ENCODE results near the gene MARCHF3. TPM values are rescaled to one million over a fixed set of nuclear protein-coding genes. Genes with fewer than 3 reads are reported as not detected.
"Not testable (repeated sequence)": the region's sequence is repeated elsewhere in the genome, so short reads cannot be mapped to it uniquely, and the experiment has no call there.

The MARCHF3 gene
- total RNA-seq, 1 experiment from 2014 or later: 15.9 TPM

GRCh38 chr5:127061537-127061936, 31.2 kb upstream of the MARCHF3 start:
- H3K27me3 ChIP-seq (ENCODE audit: control insufficient read depth, insufficient read depth, low read length): no peaks in the 10 kb centered on the region
- no peaks in the 10 kb centered on the region for H3K36me3 ChIP-seq (replicated peaks; ENCODE audit: control insufficient read depth, insufficient read depth, low read length)
- H3K4me3 ChIP-seq (ENCODE audit: insufficient read depth, low read depth, low read length): no peak overlapping the region
- no peak for DNase-seq

GRCh38 chr5:127060470-127060985, 30.2 kb upstream of the MARCHF3 start:
- DNase-seq: no peak
- H3K4me3 ChIP-seq (ENCODE audit: insufficient read depth, low read depth, low read length): no peak overlapping the region
- H3K36me3 ChIP-seq (replicated peaks; ENCODE audit: control insufficient read depth, insufficient read depth, low read length): no peaks in the 10 kb centered on the region
- H3K27me3 ChIP-seq (ENCODE audit: control insufficient read depth, insufficient read depth, low read length): no peaks in the 10 kb centered on the region

GRCh38 chr5:127056896-127057295, 26.5 kb upstream of the MARCHF3 start:
- H3K36me3 ChIP-seq (replicated peaks; ENCODE audit: control insufficient read depth, insufficient read depth, low read length): no peaks in the 10 kb centered on the region
- no peak for DNase-seq
- H3K4me3 ChIP-seq (ENCODE audit: insufficient read depth, low read depth, low read length): no peak overlapping the region
- H3K27me3 ChIP-seq (ENCODE audit: control insufficient read depth, insufficient read depth, low read length): no peaks in the 10 kb centered on the region

- H3K4me3 ChIP-seq (ENCODE audit: insufficient read depth, low read depth, low read length): no peak overlapping the region
- H3K27me3 ChIP-seq (ENCODE audit: control insufficient read depth, insufficient read depth, low read length): no peaks in the 10 kb centered on the region
- no peaks in the 10 kb centered on the region for H3K36me3 ChIP-seq (replicated peaks; ENCODE audit: control insufficient read depth, insufficient read depth, low read length)
- no peak for DNase-seq
These were observed 25.7 kb upstream of the MARCHF3 start for GRCh38 chr5:127055880-127056653.

DNA sequence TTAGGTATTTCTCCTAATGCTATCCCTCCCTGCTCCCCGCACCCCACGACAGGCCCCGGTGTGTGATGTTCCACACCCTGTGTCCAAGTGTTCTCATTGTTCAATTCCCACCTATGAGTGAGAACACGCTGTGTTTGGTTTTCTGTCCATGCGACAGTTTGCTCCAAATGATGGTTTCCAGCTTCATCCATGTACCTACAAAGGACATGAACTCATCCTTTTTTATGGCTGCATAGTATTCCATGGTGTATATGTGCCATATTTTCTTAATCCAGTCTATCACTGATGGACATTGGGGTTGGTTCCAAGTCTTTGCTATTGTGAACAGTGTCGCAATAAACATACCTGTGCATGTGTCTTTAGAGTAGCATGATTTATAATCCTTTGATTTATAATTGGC, 23.2 kb upstream of the MARCHF3 start:
- DNase-seq; H3K27me3 ChIP-seq (ENCODE audit: control insufficient read depth, insufficient read depth, low read length); H3K4me3 ChIP-seq (ENCODE audit: insufficient read depth, low read depth, low read length); H3K36me3 ChIP-seq (replicated peaks; ENCODE audit: control insufficient read depth, insufficient read depth, low read length): not testable (repeated sequence)

GRCh38 chr5:127053049-127053448, 22.7 kb upstream of the MARCHF3 start:
- no peak overlapping the region for H3K4me3 ChIP-seq (ENCODE audit: insufficient read depth, low read depth, low read length)
- no peak for DNase-seq
- H3K27me3 ChIP-seq (ENCODE audit: control insufficient read depth, insufficient read depth, low read length): no peaks in the 10 kb centered on the region
- H3K36me3 ChIP-seq (replicated peaks; ENCODE audit: control insufficient read depth, insufficient read depth, low read length): no peaks in the 10 kb centered on the region

- no peaks in the 10 kb centered on the region for H3K27me3 ChIP-seq (ENCODE audit: control insufficient read depth, insufficient read depth, low read length)
- DNase-seq: no peak
- H3K36me3 ChIP-seq (replicated peaks; ENCODE audit: control insufficient read depth, insufficient read depth, low read length): no peaks in the 10 kb centered on the region
- no peak overlapping the region for H3K4me3 ChIP-seq (ENCODE audit: insufficient read depth, low read depth, low read length)
These were observed 21.2 kb upstream of the MARCHF3 start for GRCh38 chr5:127051591-127051990.

GRCh38 chr5:127046343-127047072, 16.1 kb upstream of the MARCHF3 start:
- no peak overlapping the region for H3K4me3 ChIP-seq (ENCODE audit: insufficient read depth, low read depth, low read length)
- no peaks in the 10 kb centered on the region for H3K27me3 ChIP-seq (ENCODE audit: control insufficient read depth, insufficient read depth, low read length)
- no peaks in the 10 kb centered on the region for H3K36me3 ChIP-seq (replicated peaks; ENCODE audit: control insufficient read depth, insufficient read depth, low read length)
- DNase-seq: no peak

DNA sequence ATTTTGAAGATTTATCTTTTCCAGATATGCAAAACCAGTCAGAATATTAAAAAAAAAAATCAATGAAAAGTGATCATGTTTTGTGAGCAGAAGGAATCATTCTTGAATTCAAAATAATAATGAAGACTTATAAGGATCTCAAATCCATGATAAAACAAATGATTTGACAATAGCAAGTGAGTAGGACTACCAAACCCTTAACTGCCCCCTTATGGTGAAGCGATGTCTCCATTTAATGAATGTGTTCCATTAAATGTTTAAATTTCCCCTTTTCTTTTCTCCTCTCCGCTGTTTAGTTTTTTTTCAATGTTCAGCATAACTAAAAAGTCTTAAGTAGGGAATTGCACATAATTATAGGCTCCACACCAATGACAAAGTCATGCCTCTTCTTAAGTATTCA, 12.2 kb upstream of the MARCHF3 start:
- Histone ChIP-seq H3K4me3 (ENCODE audit: insufficient read depth, low read depth, low read length) (no peak overlapping the region), H3K36me3 (replicated peaks; ENCODE audit: control insufficient read depth, insufficient read depth, low read length) (no peaks in the 10 kb centered on the region), H3K27me3 (ENCODE audit: control insufficient read depth, insufficient read depth, low read length) (no peaks in the 10 kb centered on the region)
- DNase-seq: no peak

- DNase-seq: no peak
- no peaks in the 10 kb centered on the region for H3K36me3 ChIP-seq (replicated peaks; ENCODE audit: control insufficient read depth, insufficient read depth, low read length)
- H3K27me3 ChIP-seq (ENCODE audit: control insufficient read depth, insufficient read depth, low read length): no peaks in the 10 kb centered on the region
- no peak overlapping the region for H3K4me3 ChIP-seq (ENCODE audit: insufficient read depth, low read depth, low read length)
These were observed 11.2 kb upstream of the MARCHF3 start for GRCh38 chr5:127041571-127041970.

- no peak overlapping the region for H3K4me3 ChIP-seq (ENCODE audit: insufficient read depth, low read depth, low read length)
- no peaks in the 10 kb centered on the region for H3K36me3 ChIP-seq (replicated peaks; ENCODE audit: control insufficient read depth, insufficient read depth, low read length)
- H3K27me3 ChIP-seq (ENCODE audit: control insufficient read depth, insufficient read depth, low read length): no peaks in the 10 kb centered on the region
- peak; percentile 19 for DNase-seq
These were observed 10.6 kb upstream of the MARCHF3 start for GRCh38 chr5:127040796-127041520.

GRCh38 chr5:127038550-127038949, 8.2 kb upstream of the MARCHF3 start:
- Histone ChIP-seq H3K4me3 (ENCODE audit: insufficient read depth, low read depth, low read length) (no peak overlapping the region), H3K36me3 (replicated peaks; ENCODE audit: control insufficient read depth, insufficient read depth, low read length) (no peaks in the 10 kb centered on the region), H3K27me3 (ENCODE audit: control insufficient read depth, insufficient read depth, low read length) (0 out of 2 replicates have a peak, but pooled peaks cover 1% of the 10 kb centered on the region)
- no peak for DNase-seq

DNA sequence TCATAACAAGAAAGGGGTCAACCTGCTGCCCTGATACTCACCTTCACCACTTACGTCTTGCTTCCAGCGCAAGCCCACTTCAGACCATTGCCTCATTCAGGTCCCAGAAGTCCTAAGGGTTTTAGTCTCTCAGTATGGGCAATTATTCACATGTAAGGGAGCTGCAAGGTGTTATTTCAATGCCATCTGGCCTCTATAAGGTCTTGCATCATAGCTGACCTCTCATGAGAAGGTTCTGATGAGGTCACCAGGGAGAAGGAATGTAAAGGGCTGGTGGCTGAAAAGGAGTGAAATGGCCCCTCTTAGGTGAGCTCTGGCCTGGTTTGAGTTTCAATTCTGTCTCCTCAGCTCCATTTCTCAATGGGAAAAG, 1.5 kb upstream of the MARCHF3 start:
- no peak for DNase-seq
- peaks cover 23% of the 10 kb centered on the region for H3K27me3 ChIP-seq (ENCODE audit: control insufficient read depth, insufficient read depth, low read length)
- no peak overlapping the region for H3K4me3 ChIP-seq (ENCODE audit: insufficient read depth, low read depth, low read length)
- no peaks in the 10 kb centered on the region for H3K36me3 ChIP-seq (replicated peaks; ENCODE audit: control insufficient read depth, insufficient read depth, low read length)

DNA sequence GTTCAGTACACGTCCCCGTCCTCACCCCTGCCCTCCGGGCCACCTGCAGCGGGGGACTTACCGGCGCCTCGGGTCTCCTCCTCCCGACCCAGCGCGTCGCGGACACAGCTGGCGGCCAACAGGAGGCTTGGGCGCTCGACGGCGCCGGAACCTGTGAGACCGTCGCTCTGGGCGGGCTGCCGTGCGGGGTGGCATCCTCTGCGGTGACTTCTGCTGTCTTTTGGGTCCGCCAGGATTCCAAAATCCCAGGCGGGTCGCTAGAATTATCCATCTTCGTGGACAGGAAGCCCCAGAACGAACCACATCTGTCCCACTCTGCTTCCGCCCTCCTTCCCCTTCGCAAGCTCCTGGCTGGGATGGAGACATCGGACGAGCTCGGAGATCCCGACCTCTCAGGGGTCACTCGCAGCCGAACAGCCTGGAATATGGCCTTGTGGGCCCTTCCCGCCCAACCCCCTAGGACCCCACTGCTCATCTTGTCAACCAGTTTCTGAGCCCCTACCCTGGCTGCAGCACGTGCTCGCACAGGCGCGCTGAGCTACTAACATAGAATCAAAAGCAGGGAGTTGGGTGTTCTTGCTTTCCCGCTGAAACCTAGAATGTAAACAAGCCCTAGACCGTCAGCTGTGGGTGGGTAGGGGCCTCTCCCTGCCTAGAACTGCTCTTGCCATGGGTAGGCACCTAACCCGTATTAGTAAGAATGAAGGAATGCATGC, 947 bp upstream of the MARCHF3 start:
- peak; percentile 65 for DNase-seq
- Histone ChIP-seq H3K36me3 (replicated peaks; ENCODE audit: control insufficient read depth, insufficient read depth, low read length) (no peaks in the 10 kb centered on the region), H3K27me3 (ENCODE audit: control insufficient read depth, insufficient read depth, low read length) (peaks cover 23% of the 10 kb centered on the region), H3K4me3 (ENCODE audit: insufficient read depth, low read depth, low read length) (peak overlapping the region; percentile 63)
